ENCODE measurements around the gene STEAP3.

DNA sequence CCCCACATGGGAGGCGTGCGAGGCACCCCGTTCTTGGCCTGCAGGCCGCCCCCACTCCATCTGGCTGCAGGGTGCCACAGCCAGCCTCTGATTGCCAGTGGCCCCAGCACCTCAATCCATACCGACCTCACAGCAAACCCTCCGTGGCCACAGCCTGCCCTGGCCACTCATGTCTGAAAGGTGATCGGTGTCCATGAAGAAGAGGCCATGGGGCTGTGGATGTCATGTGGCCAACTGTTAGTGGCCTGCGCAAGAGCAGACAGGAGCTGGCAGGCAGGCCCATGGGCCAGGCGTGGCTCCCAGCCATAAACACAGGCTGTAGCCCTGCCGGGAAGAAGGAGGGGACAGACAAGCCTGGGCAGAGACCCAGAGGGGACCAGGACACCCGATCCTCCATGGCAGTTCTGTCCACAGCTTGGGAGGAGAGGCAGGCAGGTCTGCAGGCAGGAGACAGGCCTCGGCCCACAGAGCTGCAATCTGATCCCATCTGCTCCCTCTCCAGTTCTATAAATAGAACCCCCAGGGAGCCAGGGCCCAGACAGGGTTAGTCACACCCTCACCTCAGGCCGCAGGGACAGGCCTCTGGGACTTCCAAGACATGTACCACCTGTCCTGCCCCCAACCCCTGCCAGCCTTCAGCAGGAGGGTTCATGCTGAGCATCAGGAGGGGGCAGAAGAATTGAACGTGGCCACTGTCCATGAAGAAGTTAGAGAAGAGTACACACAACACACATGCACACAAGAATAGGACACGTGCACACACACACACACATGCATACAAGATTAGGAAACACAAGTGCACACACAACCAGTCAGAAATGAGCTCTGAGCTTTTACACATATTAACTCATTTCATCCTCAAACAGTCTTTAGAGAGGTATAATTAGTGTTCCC is 16.9 kb downstream of the STEAP3 start:
- no peak for TF ChIP-seq POLR2AphosphoS5 (IDR thresholded peaks at IDR 0.05; ENCODE audit: low read depth, low read length)
- no peak for TF ChIP-seq SIN3A (IDR thresholded peaks at IDR 0.05; ENCODE audit: borderline replicate concordance, insufficient read depth, low read length)
- TF ChIP-seq, protein P1, sequence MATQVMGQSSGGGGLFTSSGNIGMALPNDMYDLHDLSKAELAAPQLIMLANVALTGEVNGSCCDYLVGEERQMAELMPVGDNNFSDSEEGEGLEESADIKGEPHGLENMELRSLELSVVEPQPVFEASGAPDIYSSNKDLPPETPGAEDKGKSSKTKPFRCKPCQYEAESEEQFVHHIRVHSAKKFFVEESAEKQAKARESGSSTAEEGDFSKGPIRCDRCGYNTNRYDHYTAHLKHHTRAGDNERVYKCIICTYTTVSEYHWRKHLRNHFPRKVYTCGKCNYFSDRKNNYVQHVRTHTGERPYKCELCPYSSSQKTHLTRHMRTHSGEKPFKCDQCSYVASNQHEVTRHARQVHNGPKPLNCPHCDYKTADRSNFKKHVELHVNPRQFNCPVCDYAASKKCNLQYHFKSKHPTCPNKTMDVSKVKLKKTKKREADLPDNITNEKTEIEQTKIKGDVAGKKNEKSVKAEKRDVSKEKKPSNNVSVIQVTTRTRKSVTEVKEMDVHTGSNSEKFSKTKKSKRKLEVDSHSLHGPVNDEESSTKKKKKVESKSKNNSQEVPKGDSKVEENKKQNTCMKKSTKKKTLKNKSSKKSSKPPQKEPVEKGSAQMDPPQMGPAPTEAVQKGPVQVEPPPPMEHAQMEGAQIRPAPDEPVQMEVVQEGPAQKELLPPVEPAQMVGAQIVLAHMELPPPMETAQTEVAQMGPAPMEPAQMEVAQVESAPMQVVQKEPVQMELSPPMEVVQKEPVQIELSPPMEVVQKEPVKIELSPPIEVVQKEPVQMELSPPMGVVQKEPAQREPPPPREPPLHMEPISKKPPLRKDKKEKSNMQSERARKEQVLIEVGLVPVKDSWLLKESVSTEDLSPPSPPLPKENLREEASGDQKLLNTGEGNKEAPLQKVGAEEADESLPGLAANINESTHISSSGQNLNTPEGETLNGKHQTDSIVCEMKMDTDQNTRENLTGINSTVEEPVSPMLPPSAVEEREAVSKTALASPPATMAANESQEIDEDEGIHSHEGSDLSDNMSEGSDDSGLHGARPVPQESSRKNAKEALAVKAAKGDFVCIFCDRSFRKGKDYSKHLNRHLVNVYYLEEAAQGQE (IDR thresholded peaks at IDR 0.05; ENCODE audit: insufficient read depth in 1 of 2, low read depth in 2 of 2, low read length in 2 of 2) = no peak

Measured in PFSK-1 (cell line).